Measurements from ENCODE around the gene NNT.
A peak's percentile ranks its signal among the peaks of the same experiment; 100 is the strongest.
"Not testable (repeated sequence)": the region's sequence is repeated elsewhere in the genome, so short reads cannot be mapped to it uniquely, and the experiment has no call there.

The NNT gene

GRCh38 chr5:43602461-43603343 is at the start of gene NNT:
Gene NNT (plus strand): TSS chr5:43603180. CDS start chr5:43609196, 6,016 bp downstream.
- peak; percentile 58 to 65 (median 58) for DNase-seq (ENCODE audit: low read depth in 2 of 3, low spot score in 2 of 3)

GRCh38 chr5:43553381-43553780 is 49.6 kb upstream of the NNT start:
- no peak for DNase-seq (ENCODE audit: low read depth in 2 of 3, low spot score in 2 of 3)

- no peak for DNase-seq (ENCODE audit: low read depth in 2 of 3, low spot score in 2 of 3)
These were observed 48.5 kb upstream of the NNT start for GRCh38 chr5:43554497-43554896.

- peak in 2 of 3 experiments; percentile 22 to 25 for DNase-seq (ENCODE audit: low read depth in 2 of 3, low spot score in 2 of 3)
These were observed 46.9 kb upstream of the NNT start for GRCh38 chr5:43555895-43556606.

- DNase-seq (ENCODE audit: low read depth in 2 of 3, low spot score in 2 of 3): not testable (repeated sequence)
These were observed 46.4 kb upstream of the NNT start for GRCh38 chr5:43556607-43556856.

- peak; percentile 56 to 70 (median 69) for DNase-seq (ENCODE audit: low read depth in 2 of 3, low spot score in 2 of 3)
These were observed 46.0 kb upstream of the NNT start, which contains the start of gene PAIP1 for GRCh38 chr5:43556857-43557542. Gene PAIP1 (minus strand): TSS chr5:43557077. CDS start chr5:43556846, 231 bp downstream.

- no peak for DNase-seq (ENCODE audit: low read depth in 2 of 3, low spot score in 2 of 3)
These were observed 42.9 kb upstream of the NNT start for GRCh38 chr5:43560128-43560527.

GRCh38 chr5:43561356-43561755 is 41.6 kb upstream of the NNT start:
- no peak for DNase-seq (ENCODE audit: low read depth in 2 of 3, low spot score in 2 of 3)

- DNase-seq (ENCODE audit: low read depth in 2 of 3, low spot score in 2 of 3): no peak
These were observed 39.7 kb upstream of the NNT start for GRCh38 chr5:43563321-43563720.

- no peak for DNase-seq (ENCODE audit: low read depth in 2 of 3, low spot score in 2 of 3)
These were observed 38.6 kb upstream of the NNT start for GRCh38 chr5:43564289-43564850.

GRCh38 chr5:43565043-43565442 is 37.9 kb upstream of the NNT start:
- DNase-seq (ENCODE audit: low read depth in 2 of 3, low spot score in 2 of 3): no peak

GRCh38 chr5:43567967-43568366 is 35.0 kb upstream of the NNT start:
- DNase-seq (ENCODE audit: low read depth in 2 of 3, low spot score in 2 of 3): no peak

GRCh38 chr5:43569236-43569746 is 33.7 kb upstream of the NNT start:
- no peak for DNase-seq (ENCODE audit: low read depth in 2 of 3, low spot score in 2 of 3)

- no peak for DNase-seq (ENCODE audit: low read depth in 2 of 3, low spot score in 2 of 3)
These were observed 32.4 kb upstream of the NNT start for GRCh38 chr5:43570450-43571158.

GRCh38 chr5:43571237-43571636 is 31.7 kb upstream of the NNT start:
- no peak for DNase-seq (ENCODE audit: low read depth in 2 of 3, low spot score in 2 of 3)

- DNase-seq (ENCODE audit: low read depth in 2 of 3, low spot score in 2 of 3): no peak
These were observed 30.6 kb upstream of the NNT start for GRCh38 chr5:43572357-43572756.

GRCh38 chr5:43573058-43573457 is 29.9 kb upstream of the NNT start:
- DNase-seq (ENCODE audit: low read depth in 2 of 3, low spot score in 2 of 3): no peak

- DNase-seq (ENCODE audit: low read depth in 2 of 3, low spot score in 2 of 3): not testable (repeated sequence)
These were observed 22.4 kb upstream of the NNT start for GRCh38 chr5:43580402-43581210.

GRCh38 chr5:43581398-43581797 is 21.6 kb upstream of the NNT start:
- DNase-seq (ENCODE audit: low read depth in 2 of 3, low spot score in 2 of 3): no peak
